Activated CD8-positive, alpha-beta T cell treated with anti-CD3 and anti-CD28 coated beads, Interleukin-2, amount 10 ng/mL, durations not matched to agents 7 days and 5 days (primary cell): ENCODE measurements around the gene VASN. TPM values are rescaled to one million over a fixed set of nuclear protein-coding genes. Genes with fewer than 3 reads are reported as not detected.
A peak's percentile ranks its signal among the peaks of the same experiment; 100 is the strongest.

Experiments
- ATAC-seq: fragments of 150-1000 bp; cut with Tn5 transposase; one replicate; pipeline ENCODE4 v1.10.0; 2021; ENCODE audit warnings: moderate library complexity
- CTCF ChIA-PET: fragments of 350-600 bp; sonication (Branson Sonifier 250); formaldehyde crosslinking; loops from one replicate; lab custom pipeline; 2021; ENCODE audit warnings: antibody characterized with exemption; lab: Charles Lee
- POLR2A ChIA-PET: fragments of 350-600 bp; sonication (Branson Sonifier 250); formaldehyde crosslinking; loops from one replicate; lab custom pipeline; 2021; ENCODE audit warnings: antibody characterized with exemption; lab: Charles Lee
- DNase-seq: peaks from one replicate; pipeline ENCODE4 v3.0.0-alpha.2; 2020
- H3K27ac Mint-ChIP-seq: one replicate; pipeline ENCODE4 v1.8.0; 2021; ENCODE audit warnings: mild to moderate bottlenecking, mixed read lengths
- H3K27me3 Mint-ChIP-seq: one replicate; pipeline ENCODE4 v1.8.0; 2021; ENCODE audit warnings: low read depth, mixed read lengths
- H3K36me3 Mint-ChIP-seq: one replicate; pipeline ENCODE4 v1.8.0; 2021; ENCODE audit warnings: low read depth, mixed read lengths
- H3K4me1 Mint-ChIP-seq: one replicate; pipeline ENCODE4 v1.8.0; 2021; ENCODE audit warnings: low read depth, mixed read lengths
- H3K4me3 Mint-ChIP-seq: one replicate; pipeline ENCODE4 v1.8.0; 2021; ENCODE audit warnings: mild to moderate bottlenecking, mixed read lengths
- H3K9me3 Mint-ChIP-seq: one replicate; pipeline ENCODE4 v1.8.0; 2022; ENCODE audit warnings: mixed read lengths; ENCODE audit not compliant: insufficient read depth
- total RNA-seq, 2 experiments: library from RNA; stranded (reverse); gene quantifications; one replicate each; pipeline ENCODE4 v1.2.3, GENCODE V29; 2021

The VASN gene
- total RNA-seq, 2 experiments from 2014 or later: not detected

DNA sequence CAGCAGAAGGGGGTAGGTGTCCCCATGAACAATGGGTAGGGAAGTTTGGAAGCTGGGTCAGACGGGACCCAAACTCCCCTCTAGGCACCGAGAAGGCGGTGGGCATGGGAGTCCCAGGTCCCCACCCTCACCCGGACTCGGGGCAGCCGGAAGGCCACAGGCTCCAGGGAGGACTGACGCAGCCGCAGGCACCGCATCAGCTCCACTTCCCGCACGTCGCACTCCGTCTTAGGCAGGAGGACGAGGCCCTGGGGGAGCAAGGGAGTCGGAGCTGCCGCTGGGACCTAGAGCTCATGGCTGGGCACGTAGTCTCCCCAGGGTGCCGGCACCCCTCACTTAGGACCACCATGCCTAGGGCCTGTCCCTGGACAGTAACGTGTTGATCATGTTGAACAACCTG, 13.4 kb upstream of the VASN start:
- H3K36me3 Mint-ChIP-seq: peaks cover 45% of the 10 kb centered on the region
- H3K4me1 Mint-ChIP-seq: no peaks in the 10 kb centered on the region
- POLR2A ChIA-PET: interaction anchor here (0.6 kb wide), 1 partner anchor 57 kb away, joined by 3 read pairs; no protein-coding TSS in a partner anchor
- H3K4me3 Mint-ChIP-seq: no peak overlapping the region
- no peak overlapping the region for H3K27ac Mint-ChIP-seq
- no peak for ATAC-seq
- no peak for DNase-seq
- H3K9me3 Mint-ChIP-seq: no peaks in the 10 kb centered on the region
- H3K27me3 Mint-ChIP-seq: no peaks in the 10 kb centered on the region
- CTCF ChIA-PET: interaction anchor here (4.5 kb wide), 1 partner anchor 44 kb away, joined by 23 read pairs; no protein-coding TSS in a partner anchor

DNA sequence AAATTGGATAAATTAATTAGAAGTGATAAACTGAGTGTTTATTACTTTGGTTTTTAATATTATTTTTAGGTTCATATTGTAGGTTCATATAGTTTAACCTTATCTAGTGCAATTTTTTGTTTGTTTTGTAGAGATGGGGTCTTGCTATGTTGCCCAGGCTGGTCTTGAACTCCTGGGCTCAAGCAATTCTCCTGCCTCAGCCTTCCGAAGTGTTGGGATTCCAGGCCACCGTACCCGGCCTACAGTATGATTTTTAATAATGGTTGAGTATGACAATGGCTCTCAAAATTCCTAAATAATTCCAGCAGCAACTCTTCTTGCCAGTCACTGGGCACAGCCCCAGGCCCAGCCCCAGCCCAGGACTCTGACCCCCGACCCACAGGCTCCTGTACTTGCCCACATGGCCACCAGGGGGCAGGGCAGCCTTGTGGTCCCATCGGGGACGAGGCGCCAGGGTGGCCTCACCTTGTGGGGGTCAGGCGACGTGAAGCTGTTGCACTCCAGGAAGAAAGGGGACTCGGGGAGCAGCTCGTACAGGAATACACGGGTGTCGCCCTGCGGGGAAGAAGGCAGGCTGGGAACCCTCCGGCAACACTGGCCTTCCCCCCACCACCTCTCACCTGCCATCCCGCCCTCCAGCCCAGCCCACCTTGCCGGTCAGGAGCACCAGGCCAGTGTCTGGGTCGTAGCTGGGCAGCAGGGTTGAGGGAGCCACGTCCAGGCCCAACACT, 12.7 kb upstream of the VASN start:
- no peak overlapping the region for H3K4me3 Mint-ChIP-seq
- no peaks in the 10 kb centered on the region for H3K9me3 Mint-ChIP-seq
- peaks cover 43% of the 10 kb centered on the region for H3K36me3 Mint-ChIP-seq
- no peaks in the 10 kb centered on the region for H3K27me3 Mint-ChIP-seq
- ChIA-PET CTCF (interaction anchor here (0.6 to 4.5 kb wide), 8 partner anchors 12 to 304 kb away, joined by 3 to 23 read pairs (median 3); partner anchors contain the start of gene VASN), POLR2A (interaction anchor here (1.1 kb wide), 1 partner anchor 50 kb away, joined by 3 read pairs; no protein-coding TSS in a partner anchor)
- H3K27ac Mint-ChIP-seq: peak overlapping the region; percentile 55
- ATAC-seq (peak; percentile 69), DNase-seq (peak; percentile 68)
- no peaks in the 10 kb centered on the region for H3K4me1 Mint-ChIP-seq

DNA sequence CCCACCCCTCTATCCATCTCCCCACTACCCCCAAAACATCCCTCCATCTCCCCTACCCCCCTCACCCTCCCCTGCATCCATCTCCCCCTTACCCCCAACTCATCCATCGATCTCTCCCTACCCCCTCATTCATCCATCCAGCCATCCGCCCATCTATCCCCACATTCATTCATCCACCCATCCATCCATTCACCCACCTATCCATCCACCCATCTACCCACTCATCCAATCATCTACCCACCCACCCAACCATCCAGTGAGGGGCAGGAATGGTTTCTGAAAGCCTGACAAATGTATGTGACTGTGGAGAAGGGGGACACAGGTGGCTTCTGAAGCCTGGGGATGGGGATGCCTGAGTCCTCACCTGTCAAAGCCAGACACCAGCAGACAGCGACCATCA, 11.7 kb upstream of the VASN start:
- POLR2A ChIA-PET: interaction anchor here (0.7 to 1.1 kb wide), 2 partner anchors 51 to 155 kb away, joined by 3 read pairs; no protein-coding TSS in a partner anchor
- H3K36me3 Mint-ChIP-seq: peaks cover 39% of the 10 kb centered on the region
- no peak for ATAC-seq

DNA sequence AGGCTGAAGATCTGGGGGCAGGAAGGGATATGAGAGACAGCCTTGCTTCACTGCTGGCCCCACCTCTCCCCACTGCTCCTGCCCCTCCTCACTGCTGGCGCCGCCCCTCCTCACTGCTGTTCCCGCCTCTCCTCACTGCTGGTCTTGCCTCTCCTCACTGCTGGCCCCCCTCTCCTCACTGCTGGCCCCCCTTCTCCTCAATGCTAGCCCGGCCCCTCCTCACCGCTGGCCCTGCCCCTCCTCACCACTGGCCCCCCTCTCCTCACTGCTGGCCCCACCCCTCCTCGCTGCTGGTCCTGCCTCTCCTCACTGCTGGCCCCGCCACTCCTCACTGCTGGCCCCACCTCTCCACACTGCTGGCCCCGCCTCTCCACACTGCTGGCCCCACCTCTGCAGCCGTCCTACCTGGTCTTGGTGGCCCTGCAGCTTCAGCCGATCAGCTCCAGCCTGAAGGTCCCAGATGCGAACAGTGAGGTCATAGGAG, 11.1 kb upstream of the VASN start:
- CTCF ChIA-PET: interaction anchor here (4.5 kb wide), 1 partner anchor 42 kb away, joined by 23 read pairs; no protein-coding TSS in a partner anchor
- POLR2A ChIA-PET: interaction anchor here (0.7 kb wide), 1 partner anchor 156 kb away, joined by 3 read pairs; no protein-coding TSS in a partner anchor
- DNase-seq (no peak), ATAC-seq (peak; percentile 40)
- H3K9me3 Mint-ChIP-seq: no peaks in the 10 kb centered on the region
- H3K4me1 Mint-ChIP-seq: no peaks in the 10 kb centered on the region
- H3K27me3 Mint-ChIP-seq: no peaks in the 10 kb centered on the region
- no peak overlapping the region for H3K27ac Mint-ChIP-seq
- no peak overlapping the region for H3K4me3 Mint-ChIP-seq
- peaks cover 39% of the 10 kb centered on the region for H3K36me3 Mint-ChIP-seq

More for the DNA sequence above, 11.7 kb upstream of the VASN start:
- no peak for DNase-seq
- Mint-ChIP-seq H3K27ac (no peak overlapping the region), H3K4me1 (no peaks in the 10 kb centered on the region), H3K4me3 (no peak overlapping the region), H3K27me3 (no peaks in the 10 kb centered on the region), H3K9me3 (no peaks in the 10 kb centered on the region)
- CTCF ChIA-PET: interaction anchor here (0.8 to 4.5 kb wide), 7 partner anchors 11 to 77 kb away, joined by 3 to 23 read pairs (median 3); partner anchors contain the start of gene VASN

DNA sequence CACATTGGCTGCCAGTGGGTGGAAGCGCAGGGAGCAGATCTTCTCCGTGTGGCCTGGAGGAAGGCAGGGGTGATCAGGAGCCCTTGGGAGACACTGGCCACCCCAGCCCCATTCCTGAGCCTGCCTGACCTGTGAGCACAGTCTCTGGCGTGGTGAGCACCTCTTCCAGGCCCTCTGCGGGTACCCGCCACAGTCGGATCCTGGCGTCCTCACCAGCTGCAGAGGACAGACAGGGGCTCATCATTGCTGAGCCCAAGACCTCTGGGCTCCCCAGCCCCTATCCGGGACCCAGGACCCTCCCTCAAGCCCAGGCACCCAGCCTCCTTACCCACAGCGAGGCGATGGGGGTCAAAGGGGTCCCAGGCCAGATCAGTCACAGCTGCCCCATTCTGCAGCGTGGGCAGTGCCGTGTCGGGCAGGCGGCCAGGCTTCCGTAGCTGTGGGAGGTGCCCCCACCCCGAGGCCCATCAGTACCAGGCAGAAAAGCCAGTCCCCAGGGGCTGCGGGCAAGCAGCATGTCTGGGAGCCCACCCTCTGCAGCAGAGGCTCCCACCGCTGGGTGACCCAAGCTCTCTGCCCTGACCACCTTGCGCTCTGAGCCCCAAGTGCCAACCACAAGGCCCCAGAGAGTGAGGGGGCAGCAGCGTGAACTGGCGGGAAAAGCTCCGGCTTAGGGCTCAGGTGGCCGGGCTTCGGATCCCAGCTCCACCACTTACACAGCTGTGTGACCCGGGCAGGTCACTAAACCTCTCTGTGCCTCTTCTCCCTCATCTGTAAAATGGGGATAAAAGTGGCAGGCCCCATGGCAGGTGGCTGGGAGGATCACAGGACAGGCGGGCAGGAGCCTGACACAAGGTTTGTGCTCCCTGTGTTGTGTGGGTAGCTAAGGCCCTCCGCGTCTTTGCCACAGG, 10.4 kb upstream of the VASN start:
- Mint-ChIP-seq H3K4me3 (no peak overlapping the region), H3K36me3 (peaks cover 42% of the 10 kb centered on the region), H3K27ac (no peak overlapping the region), H3K4me1 (no peaks in the 10 kb centered on the region), H3K27me3 (no peaks in the 10 kb centered on the region), H3K9me3 (no peaks in the 10 kb centered on the region)
- ATAC-seq: no peak
- CTCF ChIA-PET: interaction anchor here (0.8 to 4.5 kb wide), 2 partner anchors 41 to 100 kb away, joined by 3 to 23 read pairs; no protein-coding TSS in a partner anchor
- POLR2A ChIA-PET: interaction anchor here (1.1 kb wide), 1 partner anchor 10 kb away, joined by 3 read pairs; no protein-coding TSS in a partner anchor
- DNase-seq: no peak

DNA sequence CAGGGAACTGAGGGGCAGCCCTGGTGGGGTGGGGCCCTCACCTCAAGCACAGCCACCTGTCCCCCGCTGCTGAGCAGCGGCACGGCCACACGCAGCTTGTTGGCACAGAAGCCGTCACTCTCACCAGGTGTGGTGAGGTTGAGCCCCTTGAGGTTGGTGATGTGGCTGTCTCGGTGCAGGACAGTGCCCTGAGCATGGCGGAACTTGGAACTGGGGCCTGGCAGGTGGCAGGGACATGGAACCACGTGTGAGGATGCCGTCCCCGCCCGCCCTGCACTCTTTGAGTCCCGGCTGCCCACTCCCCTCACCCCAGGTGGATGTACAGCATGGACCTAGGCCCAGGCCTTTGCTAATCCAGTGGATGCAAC, 9.7 kb upstream of the VASN start:
- Mint-ChIP-seq H3K27ac (no peak overlapping the region), H3K27me3 (no peaks in the 10 kb centered on the region), H3K36me3 (peaks cover 40% of the 10 kb centered on the region), H3K9me3 (no peaks in the 10 kb centered on the region), H3K4me3 (no peak overlapping the region), H3K4me1 (no peaks in the 10 kb centered on the region)
- ATAC-seq (no peak), DNase-seq (no peak)
- POLR2A ChIA-PET: interaction anchor here (1.1 kb wide), 1 partner anchor 10 kb away, joined by 3 read pairs; no protein-coding TSS in a partner anchor
- CTCF ChIA-PET: interaction anchor here (0.8 to 4.5 kb wide), 2 partner anchors 41 to 101 kb away, joined by 3 to 23 read pairs; no protein-coding TSS in a partner anchor

DNA sequence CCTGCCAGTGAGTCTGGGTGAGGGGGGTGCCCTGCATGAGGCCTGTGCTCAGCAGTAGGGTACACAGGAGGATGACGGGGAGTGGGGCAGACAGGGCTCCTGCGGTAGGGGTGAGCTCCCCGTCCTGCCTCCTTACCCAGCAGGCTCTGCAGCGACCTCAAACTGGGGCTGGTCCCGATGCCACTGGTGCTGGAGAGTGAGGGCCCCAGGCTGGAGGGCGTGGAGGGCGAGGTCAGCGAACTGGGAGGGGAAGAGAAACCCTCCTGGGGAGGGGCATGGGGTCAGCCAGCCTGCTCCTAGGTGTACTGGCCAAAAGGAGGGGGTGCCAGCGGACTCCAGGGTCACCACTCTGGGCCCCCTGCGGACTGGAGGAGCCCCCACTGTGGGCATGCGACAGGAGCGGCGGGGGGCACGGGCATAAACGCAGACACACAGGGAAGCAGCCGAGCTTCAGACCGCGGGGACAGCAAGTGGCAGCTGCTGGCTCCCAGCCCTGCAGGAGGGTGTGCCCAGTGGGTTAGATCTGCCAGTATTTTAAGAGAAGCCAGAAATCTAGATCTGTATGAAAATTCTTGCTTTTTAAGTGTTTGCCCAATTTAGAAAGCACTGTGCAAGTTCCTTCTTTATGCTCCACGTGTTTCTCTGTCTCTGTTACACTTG, 9.0 kb upstream of the VASN start:
- DNase-seq: no peak
- no peaks in the 10 kb centered on the region for H3K9me3 Mint-ChIP-seq
- H3K4me1 Mint-ChIP-seq: no peaks in the 10 kb centered on the region
- ATAC-seq: no peak
- ChIA-PET CTCF (interaction anchor here (2.4 to 4.5 kb wide), 2 partner anchors 40 kb away, joined by 6 to 23 read pairs; no protein-coding TSS in a partner anchor), POLR2A (interaction anchor here (1.1 kb wide), 1 partner anchor 11 kb away, joined by 3 read pairs; no protein-coding TSS in a partner anchor)
- H3K27ac Mint-ChIP-seq: no peak overlapping the region
- peaks cover 42% of the 10 kb centered on the region for H3K36me3 Mint-ChIP-seq
- H3K27me3 Mint-ChIP-seq: no peaks in the 10 kb centered on the region
- H3K4me3 Mint-ChIP-seq: no peak overlapping the region

DNA sequence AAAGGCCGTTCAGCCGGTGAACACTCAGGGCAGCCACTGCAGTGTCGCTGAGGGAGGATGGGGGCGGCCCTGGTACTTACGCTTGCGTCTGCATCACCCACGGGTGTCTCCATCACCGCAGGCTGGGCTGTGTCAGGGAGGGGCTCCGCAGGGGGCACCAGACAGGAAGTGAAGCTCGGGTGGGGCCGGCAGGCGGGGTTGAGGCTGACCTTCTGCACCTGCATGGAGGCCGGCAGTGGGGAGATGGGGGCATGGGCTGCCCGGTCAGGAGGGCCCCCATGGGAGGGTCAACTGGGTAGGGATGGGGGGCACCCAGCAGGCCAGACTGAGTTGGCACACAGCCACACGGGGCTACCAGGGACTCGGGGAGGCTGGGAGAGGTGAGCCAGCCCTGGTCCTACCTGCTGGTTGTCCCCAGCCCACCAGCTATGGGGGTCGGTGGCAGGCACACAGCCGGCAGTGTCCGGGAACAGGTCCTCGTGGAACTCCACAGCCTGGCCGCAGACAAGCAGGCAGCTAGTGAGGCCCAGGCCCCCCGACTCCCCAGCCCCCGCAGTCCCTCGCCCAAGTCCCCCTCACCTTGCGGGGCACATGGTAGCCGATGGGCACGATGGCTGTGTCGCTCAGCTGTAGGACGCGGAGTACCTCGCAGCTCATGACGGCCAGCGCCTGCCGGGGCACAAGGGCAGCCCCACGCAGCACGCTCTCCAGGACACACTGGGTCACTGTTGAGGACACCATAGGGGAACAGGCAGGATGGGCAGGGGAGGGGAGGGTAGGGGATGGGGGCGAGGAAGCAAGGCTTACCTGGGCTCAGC, 7.2 kb upstream of the VASN start:
- Mint-ChIP-seq H3K27ac (no peak overlapping the region), H3K27me3 (no peaks in the 10 kb centered on the region), H3K4me1 (no peaks in the 10 kb centered on the region), H3K9me3 (no peaks in the 10 kb centered on the region), H3K4me3 (no peak overlapping the region), H3K36me3 (peaks cover 31% of the 10 kb centered on the region)
- DNase-seq: no peak
- CTCF ChIA-PET: interaction anchor here (2.4 kb wide), 1 partner anchor 38 kb away, joined by 6 read pairs; no protein-coding TSS in a partner anchor
- POLR2A ChIA-PET: no interaction called here
- ATAC-seq: no peak

DNA sequence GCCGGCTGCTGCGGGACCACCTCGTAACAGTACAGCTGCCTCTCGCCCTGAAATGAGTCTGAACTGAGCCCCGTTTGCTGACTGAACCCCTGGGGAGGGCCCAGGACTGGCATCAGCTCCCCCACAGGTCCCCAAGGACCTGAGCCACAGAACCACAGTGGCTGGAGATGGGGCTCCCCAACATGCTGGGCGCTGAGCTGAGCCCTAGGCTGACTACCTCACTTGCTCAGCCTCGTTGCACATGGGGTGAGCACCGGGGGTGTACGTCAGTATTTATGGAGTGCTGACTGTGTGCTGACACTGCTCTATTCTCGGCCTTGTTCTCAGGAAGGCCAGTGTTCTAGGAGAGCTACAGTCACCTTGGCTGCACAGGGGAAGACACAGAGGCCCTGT, 6.6 kb upstream of the VASN start:
- ChIA-PET CTCF (interaction anchor here (2.4 kb wide), 1 partner anchor 37 kb away, joined by 6 read pairs; no protein-coding TSS in a partner anchor), POLR2A (no interaction called here)
- Mint-ChIP-seq H3K27me3 (no peaks in the 10 kb centered on the region), H3K4me3 (no peak overlapping the region), H3K4me1 (no peaks in the 10 kb centered on the region), H3K27ac (no peak overlapping the region), H3K9me3 (no peaks in the 10 kb centered on the region), H3K36me3 (peaks cover 31% of the 10 kb centered on the region)
- no peak for DNase-seq
- ATAC-seq: no peak

DNA sequence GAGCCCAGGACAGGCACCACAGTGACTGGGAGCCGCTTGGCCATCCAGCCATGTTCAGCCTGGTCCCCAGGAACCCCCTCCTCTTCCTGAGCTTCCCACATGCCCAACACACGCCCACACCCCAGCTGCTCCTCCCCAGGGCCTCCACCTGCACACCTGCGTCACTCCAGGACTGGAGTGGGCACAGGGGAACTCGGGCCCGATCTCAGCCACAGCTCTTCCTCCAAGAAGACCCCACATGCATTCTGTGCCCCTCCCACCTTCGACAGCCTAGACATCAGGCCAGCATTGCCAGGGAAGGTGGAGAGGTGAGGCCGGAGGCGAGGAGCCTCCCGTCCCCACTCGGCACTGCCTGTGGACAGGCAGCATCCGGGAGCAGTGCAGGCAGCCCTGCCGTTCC, 6.0 kb upstream of the VASN start:
- POLR2A ChIA-PET: interaction anchor here (1.0 kb wide), 1 partner anchor 13 kb away, joined by 3 read pairs; no protein-coding TSS in a partner anchor
- Mint-ChIP-seq H3K27me3 (no peaks in the 10 kb centered on the region), H3K9me3 (no peaks in the 10 kb centered on the region), H3K27ac (no peak overlapping the region), H3K4me1 (no peaks in the 10 kb centered on the region), H3K4me3 (no peak overlapping the region), H3K36me3 (peaks cover 26% of the 10 kb centered on the region)
- no peak for ATAC-seq
- no peak for DNase-seq
- CTCF ChIA-PET: no interaction called here
